Activated naive CD8-positive, alpha-beta T cell (primary cell): Measurements from ENCODE around the gene HS3ST5.
"Not testable (repeated sequence)": the region's sequence is repeated elsewhere in the genome, so short reads cannot be mapped to it uniquely, and the experiment has no call there.

Experiments used
- H3K27ac Mint-ChIP-seq: one replicate; pipeline ENCODE4 v1.8.0; 2021; ENCODE audit warnings: mixed read lengths
- H3K27me3 Mint-ChIP-seq: one replicate; pipeline ENCODE4 v1.8.0; 2021; ENCODE audit warnings: mixed read lengths
- H3K36me3 Mint-ChIP-seq: one replicate; pipeline ENCODE4 v1.8.0; 2021; ENCODE audit warnings: mixed read lengths
- H3K4me1 Mint-ChIP-seq: one replicate; pipeline ENCODE4 v1.8.0; 2021; ENCODE audit warnings: low read depth, mixed read lengths
- H3K4me3 Mint-ChIP-seq: one replicate; pipeline ENCODE4 v1.8.0; 2021; ENCODE audit warnings: mild to moderate bottlenecking, mixed read lengths
- H3K9me3 Mint-ChIP-seq: one replicate; pipeline ENCODE4 v1.8.0; 2021; ENCODE audit warnings: low read depth, mixed read lengths

Gene HS3ST5

DNA sequence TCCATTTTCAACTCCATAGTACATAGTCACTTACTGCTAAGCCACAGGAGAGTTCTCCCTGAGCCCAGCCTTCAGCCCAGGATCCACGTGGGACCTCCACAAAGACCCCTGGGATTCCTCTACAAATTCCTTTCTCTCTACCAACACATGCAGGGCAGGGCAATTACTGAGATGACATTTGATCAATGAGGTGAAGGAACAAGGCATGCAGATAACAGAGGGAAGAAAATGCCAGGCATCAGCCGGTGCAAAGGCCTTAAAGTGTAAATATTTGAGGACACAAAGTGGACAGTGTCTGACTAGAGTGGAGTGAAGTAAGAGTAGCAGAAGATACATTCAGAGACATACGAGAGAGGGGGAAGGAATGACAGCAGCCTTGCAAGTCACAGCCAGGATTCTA is 70.2 kb downstream of the HS3ST5 start:
- Mint-ChIP-seq H3K4me3 (no peak overlapping the region), H3K36me3 (no peaks in the 10 kb centered on the region), H3K9me3 (no peaks in the 10 kb centered on the region), H3K27ac (no peak overlapping the region), H3K27me3 (no peaks in the 10 kb centered on the region), H3K4me1 (no peaks in the 10 kb centered on the region)

DNA sequence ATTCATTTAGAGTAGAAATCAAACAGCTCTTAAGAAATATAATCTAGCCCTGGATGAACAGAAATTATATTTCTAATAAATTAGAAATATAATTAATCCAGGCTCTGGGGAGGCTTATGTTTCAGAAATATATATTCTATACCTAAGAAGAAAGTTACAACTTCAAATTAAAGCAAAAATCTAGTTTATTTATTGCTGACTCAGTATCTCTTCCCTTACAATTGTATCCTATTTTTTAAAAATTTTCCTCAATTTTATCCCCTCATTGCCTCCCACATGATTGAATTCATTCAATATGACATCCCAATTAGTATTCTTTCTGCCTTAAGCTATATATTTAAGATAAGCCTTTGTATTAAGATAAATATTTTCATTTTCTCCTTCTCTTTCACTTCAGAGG is 71.4 kb downstream of the HS3ST5 start:
- Mint-ChIP-seq H3K4me1 (no peaks in the 10 kb centered on the region), H3K4me3 (no peak overlapping the region), H3K27ac (no peak overlapping the region), H3K27me3 (no peaks in the 10 kb centered on the region), H3K36me3 (no peaks in the 10 kb centered on the region), H3K9me3 (no peaks in the 10 kb centered on the region)

DNA sequence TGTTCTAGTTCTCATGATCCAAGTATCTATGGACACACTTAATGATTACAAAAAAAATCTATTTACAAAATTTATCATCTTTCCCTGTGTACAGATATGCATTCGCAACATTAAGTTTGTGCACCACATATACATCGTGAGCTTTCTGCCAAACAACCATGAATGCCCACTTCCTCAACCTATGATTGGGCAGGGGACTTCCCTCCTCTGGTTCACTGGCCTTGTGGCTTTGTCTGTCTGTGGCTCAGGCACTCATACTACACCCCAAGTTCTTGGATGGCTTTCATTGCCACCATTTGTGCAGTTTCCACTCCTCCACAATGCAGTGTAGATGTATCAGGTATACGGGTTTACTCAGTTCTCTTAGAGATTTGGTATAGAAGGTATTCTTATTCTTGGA is 74.9 kb downstream of the HS3ST5 start:
- Mint-ChIP-seq H3K9me3 (no peaks in the 10 kb centered on the region), H3K27ac (no peak overlapping the region), H3K4me1 (no peaks in the 10 kb centered on the region), H3K4me3 (no peak overlapping the region), H3K36me3 (no peaks in the 10 kb centered on the region), H3K27me3 (no peaks in the 10 kb centered on the region)

DNA sequence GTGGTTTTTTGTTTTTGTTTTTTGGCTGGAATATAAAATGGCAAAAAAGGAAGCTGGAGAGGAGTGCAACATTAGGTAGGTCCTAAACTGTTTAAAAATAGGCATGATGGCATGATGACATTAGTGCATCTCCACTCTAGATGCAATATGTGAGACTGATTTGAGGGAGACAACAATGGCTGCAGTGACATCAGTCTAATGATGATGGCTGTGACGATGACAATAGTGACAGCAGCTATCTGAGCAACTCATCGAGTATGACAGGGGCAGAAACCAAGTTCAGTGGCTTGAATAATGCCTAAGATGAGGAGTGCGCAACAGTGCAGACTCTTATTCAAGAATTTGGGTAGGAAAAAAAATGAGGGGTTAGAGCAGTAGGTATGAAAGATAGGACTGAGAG is 82.0 kb downstream of the HS3ST5 start:
- Mint-ChIP-seq H3K4me1 (no peaks in the 10 kb centered on the region), H3K27ac (no peak overlapping the region), H3K4me3 (no peak overlapping the region), H3K27me3 (no peaks in the 10 kb centered on the region), H3K36me3 (no peaks in the 10 kb centered on the region), H3K9me3 (no peaks in the 10 kb centered on the region)

DNA sequence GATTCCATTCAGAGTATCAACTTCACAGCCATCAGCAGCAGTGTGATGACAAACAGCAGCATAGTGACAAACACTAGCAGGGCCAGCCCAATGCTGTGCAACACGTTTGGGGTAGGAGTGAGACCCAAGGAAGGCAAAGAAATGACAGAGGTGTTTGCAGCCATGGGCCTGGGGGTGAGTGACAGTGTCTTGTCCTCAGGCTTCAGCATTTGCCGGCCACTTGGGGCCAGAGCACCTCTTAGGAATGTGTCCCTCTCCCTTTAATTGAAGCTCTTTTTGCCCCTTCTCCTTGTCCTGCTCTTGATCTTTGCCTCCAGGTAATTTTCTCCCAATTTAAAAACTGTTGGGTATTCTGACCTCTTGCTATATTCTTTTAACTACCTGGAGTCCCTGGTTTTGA is 84.4 kb downstream of the HS3ST5 start:
- H3K4me3 Mint-ChIP-seq, result no peak overlapping the region
- no peaks in the 10 kb centered on the region for H3K36me3 Mint-ChIP-seq
- H3K9me3 Mint-ChIP-seq, result peaks cover 4% of the 10 kb centered on the region
- H3K4me1 Mint-ChIP-seq, result no peaks in the 10 kb centered on the region
- no peak overlapping the region for H3K27ac Mint-ChIP-seq
- H3K27me3 Mint-ChIP-seq, result peaks cover 2% of the 10 kb centered on the region

DNA sequence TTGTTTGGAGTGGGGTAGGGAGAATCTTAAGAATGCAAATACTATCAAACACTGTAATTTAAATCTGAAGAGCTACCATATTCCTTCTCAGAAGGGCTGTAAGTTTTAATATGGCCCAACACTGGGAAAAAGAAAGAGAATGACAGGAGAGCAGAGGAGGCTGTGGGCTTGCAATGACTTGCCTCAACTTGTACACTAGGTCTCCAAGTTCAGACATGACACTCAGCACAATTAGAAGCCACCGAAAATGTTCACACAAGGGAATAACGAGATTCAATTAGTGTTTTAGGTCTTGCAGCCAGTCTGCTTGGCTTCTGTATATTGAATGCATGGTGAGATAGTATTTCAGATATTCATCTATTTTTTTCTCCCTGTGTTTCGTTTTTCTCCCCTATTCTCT is 89.4 kb downstream of the HS3ST5 start:
- Mint-ChIP-seq H3K27me3 (peaks cover 2% of the 10 kb centered on the region), H3K4me3 (no peak overlapping the region), H3K36me3 (no peaks in the 10 kb centered on the region), H3K27ac (no peak overlapping the region), H3K4me1 (no peaks in the 10 kb centered on the region), H3K9me3 (peaks cover 4% of the 10 kb centered on the region)

DNA sequence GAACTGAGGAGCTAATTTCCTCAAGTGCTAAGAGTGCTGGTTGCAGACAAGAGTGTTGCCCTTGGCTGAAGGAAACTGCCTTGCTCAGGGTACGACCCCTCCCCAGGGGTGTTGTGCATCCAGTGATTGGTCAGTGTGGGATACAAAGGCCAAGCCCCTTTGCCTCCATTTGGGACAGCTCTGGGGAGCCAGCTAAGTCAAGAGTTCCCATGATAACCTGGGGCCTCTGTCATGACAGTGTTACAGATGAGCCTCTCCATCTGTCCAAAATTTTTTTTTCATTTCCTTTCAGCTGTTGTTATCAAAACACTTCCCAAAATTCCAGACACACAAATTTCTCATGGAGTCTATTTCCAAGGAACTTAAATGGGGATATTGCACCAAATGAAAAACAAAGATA is 93.3 kb downstream of the HS3ST5 start:
- H3K27me3 Mint-ChIP-seq, result peaks cover 2% of the 10 kb centered on the region
- no peak overlapping the region for H3K27ac Mint-ChIP-seq
- no peak overlapping the region for H3K4me3 Mint-ChIP-seq
- H3K9me3 Mint-ChIP-seq, result peaks cover 4% of the 10 kb centered on the region
- no peaks in the 10 kb centered on the region for H3K4me1 Mint-ChIP-seq
- no peaks in the 10 kb centered on the region for H3K36me3 Mint-ChIP-seq

DNA sequence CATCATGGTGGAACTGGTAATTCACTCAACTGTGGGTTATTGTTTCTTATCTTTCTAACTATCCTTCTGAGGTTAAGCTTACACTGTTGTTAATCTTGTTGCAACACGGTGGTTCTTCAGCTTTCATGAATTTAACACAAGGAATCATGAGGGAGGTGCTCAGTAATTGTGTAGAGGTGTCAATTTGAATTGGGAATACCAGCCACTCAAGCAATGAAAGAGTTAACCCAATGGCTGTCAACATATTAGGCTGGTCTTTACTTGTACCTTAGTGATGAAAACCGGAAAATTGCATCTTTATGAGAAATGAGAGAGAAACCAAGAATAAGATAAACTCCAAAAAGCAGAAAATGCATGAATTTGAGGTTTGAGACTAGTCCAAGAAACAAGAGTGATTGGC is 95.7 kb downstream of the HS3ST5 start:
- H3K27me3 Mint-ChIP-seq, result no peaks in the 10 kb centered on the region
- no peaks in the 10 kb centered on the region for H3K36me3 Mint-ChIP-seq
- no peak overlapping the region for H3K4me3 Mint-ChIP-seq
- H3K4me1 Mint-ChIP-seq, result no peaks in the 10 kb centered on the region
- H3K27ac Mint-ChIP-seq, result no peak overlapping the region
- H3K9me3 Mint-ChIP-seq, result no peaks in the 10 kb centered on the region

DNA sequence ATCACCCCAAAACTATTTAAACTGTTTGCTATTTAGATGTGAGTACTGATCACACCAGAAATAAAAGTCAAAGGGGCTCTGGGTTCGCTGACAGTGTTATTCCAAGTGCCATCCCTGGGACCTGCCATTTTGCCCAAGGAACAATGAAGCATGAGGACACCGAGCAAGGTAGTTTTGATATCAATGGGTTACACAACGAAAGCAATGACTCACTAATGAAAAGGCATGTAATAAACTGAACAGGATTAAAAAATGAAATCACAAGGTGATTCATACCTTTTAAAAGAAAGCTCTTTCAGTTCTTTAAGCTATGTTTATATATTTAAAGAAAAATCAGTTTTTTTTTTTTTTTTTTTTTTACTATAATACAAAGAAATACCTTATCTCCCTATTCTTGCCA is 102.0 kb downstream of the HS3ST5 start:
- H3K27me3 Mint-ChIP-seq, result no peaks in the 10 kb centered on the region
- H3K4me3 Mint-ChIP-seq, result no peak overlapping the region
- H3K9me3 Mint-ChIP-seq, result no peaks in the 10 kb centered on the region
- no peak overlapping the region for H3K27ac Mint-ChIP-seq
- no peaks in the 10 kb centered on the region for H3K36me3 Mint-ChIP-seq
- H3K4me1 Mint-ChIP-seq, result no peaks in the 10 kb centered on the region

DNA sequence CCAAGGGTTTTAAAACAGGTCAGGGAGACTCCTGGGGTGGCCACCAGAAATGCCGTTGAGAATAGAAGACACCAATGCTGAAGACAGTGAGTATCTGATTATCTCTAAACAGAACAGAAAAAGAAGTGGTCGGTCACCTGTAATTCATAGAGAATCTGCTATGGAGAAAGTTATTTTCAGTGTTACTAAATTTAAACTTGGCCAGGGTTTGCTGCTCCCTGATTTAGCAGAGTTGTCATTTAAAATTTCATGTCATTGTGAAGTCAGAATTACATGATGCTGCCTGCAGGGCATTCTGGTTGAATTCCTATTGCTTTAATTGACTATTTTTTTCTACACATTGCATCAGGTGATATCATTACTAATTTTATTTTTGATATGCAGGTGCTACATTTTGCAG is 114.1 kb downstream of the HS3ST5 start:
- Mint-ChIP-seq H3K27ac (no peak overlapping the region), H3K9me3 (no peaks in the 10 kb centered on the region), H3K27me3 (no peaks in the 10 kb centered on the region), H3K4me1 (no peaks in the 10 kb centered on the region), H3K36me3 (no peaks in the 10 kb centered on the region), H3K4me3 (no peak overlapping the region)

DNA sequence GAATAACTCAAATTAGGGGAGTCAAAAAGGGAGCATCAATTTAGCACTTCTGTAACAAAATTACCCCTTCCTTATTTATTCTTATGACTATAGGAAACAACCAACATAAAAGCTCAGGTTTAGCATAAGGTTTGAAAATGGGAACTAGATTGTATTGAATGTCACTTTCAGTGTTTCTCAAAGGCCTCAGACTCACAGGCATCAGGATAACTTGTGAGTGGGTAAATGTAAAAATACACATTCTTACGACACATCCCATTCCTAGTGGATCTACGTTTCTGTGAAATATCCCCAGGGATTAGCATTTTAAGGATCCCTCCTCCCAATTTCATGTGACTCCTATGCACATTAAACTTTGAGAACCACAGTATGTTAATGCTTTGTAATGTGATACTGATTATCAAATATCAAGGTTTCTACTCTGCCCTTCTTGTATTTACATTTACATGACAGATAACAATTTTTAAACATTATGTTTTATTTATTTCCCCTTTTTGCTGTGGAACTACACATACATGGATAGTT is 114.8 kb downstream of the HS3ST5 start:
- Mint-ChIP-seq H3K4me3 (no peak overlapping the region), H3K27ac (no peak overlapping the region), H3K9me3 (no peaks in the 10 kb centered on the region), H3K4me1 (no peaks in the 10 kb centered on the region), H3K36me3 (no peaks in the 10 kb centered on the region), H3K27me3 (no peaks in the 10 kb centered on the region)

DNA sequence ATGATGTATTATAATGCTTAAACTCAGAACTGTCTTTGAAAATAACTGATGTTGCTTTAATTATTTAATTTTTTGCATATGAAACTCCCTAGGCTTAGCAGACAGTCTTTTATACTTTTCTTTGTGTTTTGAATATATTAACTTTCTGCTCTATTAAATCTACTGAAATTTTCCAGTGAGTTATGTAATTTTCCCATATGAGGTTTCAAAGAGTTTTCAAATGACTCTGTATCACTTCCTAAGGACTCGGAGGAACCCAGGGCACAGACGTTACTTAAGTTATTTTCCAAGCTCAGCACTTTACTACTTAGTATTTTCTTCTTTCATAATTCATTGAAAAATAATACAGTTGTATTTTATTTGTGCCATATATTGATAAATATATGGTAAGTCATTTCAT is 122.6 kb downstream of the HS3ST5 start:
- Mint-ChIP-seq H3K4me1 (no peaks in the 10 kb centered on the region), H3K27me3 (no peaks in the 10 kb centered on the region), H3K4me3 (no peak overlapping the region), H3K36me3 (no peaks in the 10 kb centered on the region), H3K9me3 (peaks cover 2% of the 10 kb centered on the region), H3K27ac (no peak overlapping the region)

DNA sequence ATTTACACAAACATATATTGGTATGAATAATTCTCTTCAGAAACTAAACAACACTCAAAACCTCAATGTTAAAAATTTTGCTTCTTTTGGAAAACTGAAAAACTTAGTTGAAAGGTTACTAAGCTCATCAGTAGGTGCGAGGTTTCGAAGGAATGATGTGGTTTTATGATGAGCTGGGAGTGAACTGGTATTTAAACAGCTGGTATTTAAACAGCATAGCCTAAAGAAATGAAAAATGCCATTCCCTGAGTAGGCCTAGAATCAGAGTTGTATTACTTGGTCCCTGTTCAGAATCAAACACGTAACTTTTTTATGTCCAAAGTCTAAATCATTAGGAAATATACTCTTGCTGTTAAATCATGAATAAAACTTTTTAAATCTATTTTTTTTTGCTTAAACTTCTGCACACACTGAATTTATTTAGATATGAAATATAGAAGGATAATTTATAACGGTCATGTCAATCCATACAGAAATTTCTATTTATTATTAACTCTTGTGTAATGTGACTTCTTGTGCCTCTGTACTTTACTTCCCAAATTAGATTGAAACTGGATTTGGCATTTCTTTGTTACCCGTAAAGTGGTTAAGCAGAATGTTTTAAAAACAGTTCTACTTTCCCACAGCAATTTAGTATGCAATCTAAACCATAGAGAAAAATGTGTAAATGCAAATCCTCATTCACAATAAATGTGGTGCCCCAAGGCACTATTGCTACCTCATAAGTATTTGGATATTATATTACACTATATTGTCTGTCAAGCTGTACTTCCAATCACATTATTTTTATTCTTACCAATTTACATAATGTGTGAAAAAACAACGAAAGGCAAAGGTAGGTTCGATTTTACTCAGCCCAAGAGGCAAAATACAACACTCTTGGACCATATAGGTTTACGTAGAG is 124.1 kb downstream of the HS3ST5 start:
- Mint-ChIP-seq H3K27me3 (no peaks in the 10 kb centered on the region), H3K27ac (no peak overlapping the region), H3K4me1 (no peaks in the 10 kb centered on the region), H3K36me3 (no peaks in the 10 kb centered on the region), H3K4me3 (no peak overlapping the region), H3K9me3 (peaks cover 2% of the 10 kb centered on the region)

DNA sequence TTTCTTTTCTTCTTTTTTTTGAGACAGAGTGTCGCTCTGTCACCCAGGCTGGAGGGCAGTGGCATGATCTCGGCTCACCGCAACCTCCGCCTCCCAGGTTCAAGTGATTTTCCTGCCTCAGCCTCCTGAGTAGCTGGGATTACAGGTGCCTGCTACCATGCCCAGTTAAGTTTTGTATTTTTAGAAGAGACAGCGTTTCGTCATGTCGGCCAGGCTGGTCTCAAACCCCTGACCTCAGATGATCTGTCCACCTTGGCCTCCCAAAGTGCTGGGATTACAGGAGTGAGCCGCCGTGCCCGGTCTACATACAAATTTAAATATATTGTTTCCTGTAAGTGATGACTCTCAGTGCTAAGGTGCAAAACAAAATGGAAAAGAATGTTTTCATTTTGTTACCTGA is 124.8 kb downstream of the HS3ST5 start:
- H3K36me3 Mint-ChIP-seq, H3K9me3 Mint-ChIP-seq, H3K4me3 Mint-ChIP-seq, H3K27me3 Mint-ChIP-seq, H3K4me1 Mint-ChIP-seq, H3K27ac Mint-ChIP-seq: not testable (repeated sequence)

DNA sequence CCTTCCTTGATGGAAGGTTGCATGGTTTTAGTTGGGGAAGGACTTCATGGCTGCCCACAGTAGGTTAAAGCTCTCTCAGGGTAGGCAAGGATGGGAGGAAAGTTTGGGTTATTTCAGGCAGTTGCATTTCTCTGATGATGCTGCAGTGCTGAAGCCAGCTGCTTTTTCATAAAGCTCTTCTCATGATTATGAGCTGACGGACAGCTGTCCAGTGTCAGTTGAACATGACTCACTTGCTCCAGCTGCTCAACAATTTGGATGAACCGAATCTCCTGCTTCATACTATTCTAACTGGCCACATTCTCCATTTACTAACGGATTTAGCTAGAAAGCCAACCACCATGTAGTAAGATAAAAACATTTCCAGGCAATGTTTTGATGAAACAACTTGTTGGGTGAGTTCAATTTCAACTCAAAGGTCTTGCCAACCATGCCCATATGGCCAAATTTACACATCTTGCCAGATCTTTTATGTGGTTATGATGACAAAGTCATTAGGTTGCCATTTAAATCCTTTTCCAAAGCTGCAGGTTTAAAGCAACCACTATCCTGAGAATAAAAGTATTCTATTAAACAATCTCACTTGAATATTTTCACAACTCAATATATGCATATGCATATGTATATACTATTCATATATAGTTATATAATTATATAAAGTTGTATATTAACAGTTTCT is 125.9 kb downstream of the HS3ST5 start:
- no peaks in the 10 kb centered on the region for H3K27me3 Mint-ChIP-seq
- H3K4me3 Mint-ChIP-seq, result no peak overlapping the region
- H3K36me3 Mint-ChIP-seq, result no peaks in the 10 kb centered on the region
- H3K4me1 Mint-ChIP-seq, result no peaks in the 10 kb centered on the region
- no peak overlapping the region for H3K27ac Mint-ChIP-seq
- H3K9me3 Mint-ChIP-seq, result peaks cover 2% of the 10 kb centered on the region
